ENCODE data around the gene SURF6.
A peak's percentile ranks its signal among the peaks of the same experiment; 100 is the strongest.

SURF6 gene

GRCh38 chr9:133335924-133336811 lies at the start of gene SURF6:
Gene SURF6, minus strand, starts transcription at chr9:133336188. Its CDS starts 56 bp downstream, at chr9:133336132.
- peak; percentile 91 for DNase-seq
- TF ChIP-seq, protein P1, sequence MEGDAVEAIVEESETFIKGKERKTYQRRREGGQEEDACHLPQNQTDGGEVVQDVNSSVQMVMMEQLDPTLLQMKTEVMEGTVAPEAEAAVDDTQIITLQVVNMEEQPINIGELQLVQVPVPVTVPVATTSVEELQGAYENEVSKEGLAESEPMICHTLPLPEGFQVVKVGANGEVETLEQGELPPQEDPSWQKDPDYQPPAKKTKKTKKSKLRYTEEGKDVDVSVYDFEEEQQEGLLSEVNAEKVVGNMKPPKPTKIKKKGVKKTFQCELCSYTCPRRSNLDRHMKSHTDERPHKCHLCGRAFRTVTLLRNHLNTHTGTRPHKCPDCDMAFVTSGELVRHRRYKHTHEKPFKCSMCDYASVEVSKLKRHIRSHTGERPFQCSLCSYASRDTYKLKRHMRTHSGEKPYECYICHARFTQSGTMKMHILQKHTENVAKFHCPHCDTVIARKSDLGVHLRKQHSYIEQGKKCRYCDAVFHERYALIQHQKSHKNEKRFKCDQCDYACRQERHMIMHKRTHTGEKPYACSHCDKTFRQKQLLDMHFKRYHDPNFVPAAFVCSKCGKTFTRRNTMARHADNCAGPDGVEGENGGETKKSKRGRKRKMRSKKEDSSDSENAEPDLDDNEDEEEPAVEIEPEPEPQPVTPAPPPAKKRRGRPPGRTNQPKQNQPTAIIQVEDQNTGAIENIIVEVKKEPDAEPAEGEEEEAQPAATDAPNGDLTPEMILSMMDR (IDR thresholded peaks at IDR 0.05) = no peak
- peak within 1 kb of the TSS; percentile 97 for H3K4me3 Mint-ChIP-seq
- H3K4me1 Mint-ChIP-seq = peaks cover 25% of the 10 kb centered on the region
- no peaks in the 10 kb centered on the region for H3K27me3 Mint-ChIP-seq (ENCODE audit: low read depth, poor library complexity)
- peak within 1 kb of the TSS; percentile 95 for H3K27ac Mint-ChIP-seq
- H3K9me3 Mint-ChIP-seq = no peaks in the 10 kb centered on the region
- peaks cover 58% of the 10 kb centered on the region for H3K36me3 Mint-ChIP-seq (ENCODE audit: low read depth)

DNA sequence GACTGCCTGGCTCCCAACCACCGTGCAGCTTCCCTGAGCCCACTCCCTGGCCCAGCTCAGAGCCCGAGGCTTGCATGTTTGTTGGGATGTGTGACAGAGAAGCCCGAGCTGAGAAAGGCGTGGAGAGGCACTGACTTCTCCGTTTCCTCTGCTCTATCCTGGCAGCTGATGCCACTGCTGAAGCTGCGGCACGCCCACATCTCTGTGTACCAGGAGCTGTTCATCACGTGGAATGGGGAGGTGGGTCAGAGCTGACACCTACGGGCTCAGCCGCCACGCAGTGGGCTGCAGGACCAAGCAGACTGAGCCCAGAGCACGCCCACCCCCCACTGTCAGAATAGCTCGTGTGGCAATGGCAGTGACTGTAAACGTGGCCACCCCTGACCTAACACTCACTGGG lies 49.5 kb upstream of the SURF6 start:
- Mint-ChIP-seq H3K4me1 (peaks cover 22% of the 10 kb centered on the region), H3K27me3 (ENCODE audit: low read depth, poor library complexity) (peaks cover 16% of the 10 kb centered on the region), H3K4me3 (no peak overlapping the region), H3K27ac (no peak overlapping the region), H3K9me3 (peaks cover 9% of the 10 kb centered on the region), H3K36me3 (ENCODE audit: low read depth) (no peaks in the 10 kb centered on the region)
- TF ChIP-seq, protein P1 (IDR thresholded peaks at IDR 0.05) = no peak
- DNase-seq = no peak

DNA sequence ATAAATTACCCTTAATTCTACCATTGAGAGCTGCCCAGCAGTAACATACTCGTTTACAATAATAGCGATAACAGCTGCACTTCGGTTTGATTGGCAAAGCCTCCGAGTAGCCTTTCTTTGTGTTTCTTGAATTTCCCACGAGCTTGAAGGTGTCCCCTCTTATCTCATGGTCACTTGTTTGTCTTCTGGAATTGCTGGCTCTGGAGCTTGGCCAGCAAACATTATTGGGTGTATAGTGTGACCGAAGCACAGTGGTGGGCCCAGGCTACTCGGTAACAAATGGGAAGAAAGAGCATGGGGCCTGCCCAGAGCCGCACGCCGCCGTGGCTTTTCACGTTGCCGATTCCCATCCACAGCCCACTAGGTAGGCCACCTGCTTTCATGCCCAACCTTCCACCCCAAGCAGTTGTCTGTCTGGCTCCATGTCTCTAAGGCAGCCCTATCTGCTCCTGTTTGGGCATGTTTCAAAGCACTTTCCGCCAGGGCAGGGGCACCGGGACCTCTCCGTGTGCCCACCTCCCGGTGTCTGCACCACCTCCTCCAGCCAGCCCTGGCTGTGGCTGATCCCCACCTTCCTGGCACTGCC lies 48.8 kb upstream of the SURF6 start:
- Mint-ChIP-seq H3K4me1 (peaks cover 22% of the 10 kb centered on the region), H3K9me3 (peaks cover 2% of the 10 kb centered on the region), H3K4me3 (no peak overlapping the region), H3K27ac (no peak overlapping the region), H3K36me3 (ENCODE audit: low read depth) (no peaks in the 10 kb centered on the region), H3K27me3 (ENCODE audit: low read depth, poor library complexity) (peaks cover 11% of the 10 kb centered on the region)
- no peak for DNase-seq
- TF ChIP-seq, protein P1 (IDR thresholded peaks at IDR 0.05) = no peak

DNA sequence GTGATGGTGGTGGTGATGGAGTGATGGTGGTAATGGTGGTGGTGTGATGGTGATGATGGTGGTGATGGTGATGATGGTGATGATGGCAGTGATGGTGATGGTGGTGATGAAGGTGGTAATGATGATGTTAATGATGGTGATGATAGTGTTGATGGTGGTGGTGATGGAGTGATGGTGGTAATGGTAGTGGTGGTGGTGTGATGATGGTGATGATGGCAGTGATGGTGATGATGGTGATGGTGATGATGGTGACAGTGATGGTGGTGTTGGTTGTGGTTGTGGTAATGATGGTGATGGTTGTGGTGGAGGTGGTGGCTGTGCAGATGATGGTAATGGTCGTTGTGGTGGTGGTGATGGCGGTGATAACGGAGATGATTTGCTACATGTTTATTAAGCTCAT lies 47.5 kb upstream of the SURF6 start:
- no peak overlapping the region for H3K4me3 Mint-ChIP-seq
- peaks cover 25% of the 10 kb centered on the region for H3K4me1 Mint-ChIP-seq
- no peak for DNase-seq
- H3K27ac Mint-ChIP-seq = no peak overlapping the region
- peaks cover 4% of the 10 kb centered on the region for H3K27me3 Mint-ChIP-seq (ENCODE audit: low read depth, poor library complexity)
- peaks cover 3% of the 10 kb centered on the region for H3K9me3 Mint-ChIP-seq
- TF ChIP-seq, protein P1 (IDR thresholded peaks at IDR 0.05) = no peak
- H3K36me3 Mint-ChIP-seq (ENCODE audit: low read depth) = no peaks in the 10 kb centered on the region

- Mint-ChIP-seq H3K36me3 (ENCODE audit: low read depth) (no peaks in the 10 kb centered on the region), H3K4me3 (no peak overlapping the region), H3K27me3 (ENCODE audit: low read depth, poor library complexity) (peaks cover 4% of the 10 kb centered on the region), H3K9me3 (peaks cover 11% of the 10 kb centered on the region), H3K4me1 (peaks cover 24% of the 10 kb centered on the region), H3K27ac (no peak overlapping the region)
- TF ChIP-seq, protein P1 (IDR thresholded peaks at IDR 0.05) = no peak
- DNase-seq = no peak
These were observed 46.6 kb upstream of the SURF6 start for GRCh38 chr9:133382507-133383141.
